ENCODE results near the gene NAV2.

The NAV2 gene

GRCh38 chr11:19881177-19881576 is 168.5 kb downstream of the NAV2 start:
- no peak overlapping the region for H3K4me3 ChIP-seq (ENCODE audit: low read length)
- TF ChIP-seq CTCF (IDR thresholded peaks at IDR 0.05; ENCODE audit: insufficient read depth, low read depth, low read length, missing control alignments): no peak
- no peak for DNase-seq (ENCODE audit: low read depth)

GRCh38 chr11:19882356-19882755 is 169.7 kb downstream of the NAV2 start:
- no peak overlapping the region for H3K4me3 ChIP-seq (ENCODE audit: low read length)
- peak; percentile 35 for DNase-seq (ENCODE audit: low read depth)
- no peak for TF ChIP-seq CTCF (IDR thresholded peaks at IDR 0.05; ENCODE audit: insufficient read depth, low read depth, low read length, missing control alignments)

- TF ChIP-seq CTCF (IDR thresholded peaks at IDR 0.05; ENCODE audit: insufficient read depth, low read depth, low read length, missing control alignments): no peak
- H3K4me3 ChIP-seq (ENCODE audit: low read length): no peak overlapping the region
- no peak for DNase-seq (ENCODE audit: low read depth)
Measured at GRCh38 chr11:19886498-19886897, 173.9 kb downstream of the NAV2 start.

- DNase-seq (ENCODE audit: low read depth): no peak
- no peak overlapping the region for H3K4me3 ChIP-seq (ENCODE audit: low read length)
- TF ChIP-seq CTCF (IDR thresholded peaks at IDR 0.05; ENCODE audit: insufficient read depth, low read depth, low read length, missing control alignments): no peak
Measured at GRCh38 chr11:19887842-19888241, 175.2 kb downstream of the NAV2 start.

GRCh38 chr11:19889531-19889930 is 176.9 kb downstream of the NAV2 start:
- no peak for TF ChIP-seq CTCF (IDR thresholded peaks at IDR 0.05; ENCODE audit: insufficient read depth, low read depth, low read length, missing control alignments)
- H3K4me3 ChIP-seq (ENCODE audit: low read length): no peak overlapping the region
- DNase-seq (ENCODE audit: low read depth): no peak

GRCh38 chr11:19890308-19890707 is 177.7 kb downstream of the NAV2 start:
- DNase-seq (ENCODE audit: low read depth): peak; percentile 27
- TF ChIP-seq CTCF (IDR thresholded peaks at IDR 0.05; ENCODE audit: insufficient read depth, low read depth, low read length, missing control alignments): no peak

GRCh38 chr11:19891022-19891421 is 178.4 kb downstream of the NAV2 start:
- DNase-seq (ENCODE audit: low read depth): no peak
- H3K4me3 ChIP-seq (ENCODE audit: low read length): no peak overlapping the region
- no peak for TF ChIP-seq CTCF (IDR thresholded peaks at IDR 0.05; ENCODE audit: insufficient read depth, low read depth, low read length, missing control alignments)

More at GRCh38 chr11:19890308-19890707, 177.7 kb downstream of the NAV2 start:
- no peak overlapping the region for H3K4me3 ChIP-seq (ENCODE audit: low read length)
